Mucosa of rectum (tissue), 2 donors: ENCODE measurements around the gene SLC25A21.

ENCODE experiments used
- H3K27ac ChIP-seq, 2 donors: one replicate each; pipeline ENCODE4 v1.7.0; 2013; ENCODE audit warnings: inconsistent platforms in 2 of 2, low read depth in 2 of 2, low read length in 2 of 2
- H3K27me3 ChIP-seq, 2 donors: one replicate each; pipeline ENCODE4 v1.7.0; 2013; ENCODE audit warnings: low read length in 2 of 2; ENCODE audit not compliant: control insufficient read depth in 2 of 2, insufficient read depth in 2 of 2
- H3K36me3 ChIP-seq, 2 donors: one replicate each; pipeline ENCODE4 v1.7.0; 2013; ENCODE audit warnings: low read length in 2 of 2; ENCODE audit not compliant: control insufficient read depth in 2 of 2, insufficient read depth in 2 of 2
- H3K4me1 ChIP-seq, 2 donors: one replicate each; pipeline ENCODE4 v1.7.0; 2013; ENCODE audit warnings: low read length in 2 of 2, mild to moderate bottlenecking in 1 of 2; ENCODE audit not compliant: control insufficient read depth in 2 of 2, insufficient read depth in 2 of 2
- H3K4me3 ChIP-seq, 2 donors: one replicate each; pipeline ENCODE4 v1.7.0; 2013; ENCODE audit warnings: low read length in 2 of 2
- H3K9ac ChIP-seq, 2 donors: one replicate each; pipeline ENCODE4 v1.7.0; 2013; ENCODE audit warnings: low read length in 2 of 2, low read depth in 1 of 2, mild to moderate bottlenecking in 1 of 2
- H3K9me3 ChIP-seq, 2 donors: one replicate each; pipeline ENCODE4 v1.7.0; 2013; ENCODE audit warnings: low read length in 2 of 2; ENCODE audit not compliant: control insufficient read depth in 2 of 2
- donor health status: healthy.
- donor health status: Normal muscosa, but diverticular disease.

The SLC25A21 gene

DNA sequence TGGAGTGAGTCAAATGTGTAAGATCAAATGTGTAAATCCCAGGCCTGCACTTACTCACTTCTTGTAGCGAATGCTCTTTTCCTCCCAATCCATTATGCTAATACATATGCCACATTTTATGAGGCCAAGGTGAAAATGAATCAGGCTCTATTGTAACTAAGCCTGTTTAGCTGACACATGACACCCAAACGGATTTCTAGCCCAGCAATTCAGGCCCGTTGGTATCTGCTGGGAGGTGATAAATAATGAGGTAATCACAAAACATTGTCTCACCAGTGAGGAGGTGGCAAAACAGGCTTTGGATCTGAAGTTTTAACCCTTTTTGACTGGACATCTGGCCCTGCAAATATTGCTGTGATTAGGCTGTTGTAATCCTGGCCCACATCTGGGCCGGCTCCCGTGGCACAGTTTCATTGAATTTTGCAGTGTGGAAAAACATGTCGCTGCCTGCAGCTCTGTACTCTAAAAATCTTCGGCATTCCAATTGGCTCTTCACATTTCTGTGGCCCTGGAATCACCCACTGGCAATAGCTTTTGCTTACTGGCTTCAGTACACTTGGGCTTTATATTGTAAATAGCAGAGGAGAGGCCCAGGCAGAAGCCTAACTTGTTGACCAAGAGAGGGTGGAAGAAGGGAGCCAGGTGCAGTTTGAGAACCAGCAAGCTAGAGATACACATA is 404.7 kb downstream of the SLC25A21 start:
- no peak overlapping the region for H3K9ac ChIP-seq
- no peak overlapping the region for H3K4me3 ChIP-seq
- H3K36me3 ChIP-seq: no peaks in the 10 kb centered on the region
- H3K4me1 ChIP-seq: no peaks in the 10 kb centered on the region
- no peaks in the 10 kb centered on the region for H3K27me3 ChIP-seq
- H3K9me3 ChIP-seq: no peaks in the 10 kb centered on the region
- H3K27ac ChIP-seq: no peak overlapping the region

DNA sequence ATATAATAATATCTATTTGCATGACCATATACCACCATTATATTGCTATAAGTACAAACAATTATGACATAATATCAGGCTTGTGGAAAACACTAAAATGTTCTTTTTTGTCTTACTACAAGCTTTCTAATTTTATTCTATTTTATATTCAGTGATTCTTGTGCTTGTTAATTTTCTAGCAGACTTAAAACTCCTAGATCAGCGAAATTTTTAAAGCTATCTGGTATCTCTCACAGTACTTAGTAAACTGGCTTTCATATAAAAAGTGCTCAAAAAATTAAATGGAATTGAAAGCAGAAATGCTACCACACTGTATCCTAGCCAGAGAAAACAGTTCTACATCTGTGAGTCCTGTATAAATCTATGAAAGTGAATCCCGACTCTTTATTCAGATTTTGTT is 405.4 kb downstream of the SLC25A21 start:
- Histone ChIP-seq H3K27me3 (no peaks in the 10 kb centered on the region), H3K36me3 (no peaks in the 10 kb centered on the region), H3K4me1 (no peaks in the 10 kb centered on the region), H3K27ac (no peak overlapping the region), H3K4me3 (no peak overlapping the region), H3K9ac (no peak overlapping the region), H3K9me3 (no peaks in the 10 kb centered on the region)

DNA sequence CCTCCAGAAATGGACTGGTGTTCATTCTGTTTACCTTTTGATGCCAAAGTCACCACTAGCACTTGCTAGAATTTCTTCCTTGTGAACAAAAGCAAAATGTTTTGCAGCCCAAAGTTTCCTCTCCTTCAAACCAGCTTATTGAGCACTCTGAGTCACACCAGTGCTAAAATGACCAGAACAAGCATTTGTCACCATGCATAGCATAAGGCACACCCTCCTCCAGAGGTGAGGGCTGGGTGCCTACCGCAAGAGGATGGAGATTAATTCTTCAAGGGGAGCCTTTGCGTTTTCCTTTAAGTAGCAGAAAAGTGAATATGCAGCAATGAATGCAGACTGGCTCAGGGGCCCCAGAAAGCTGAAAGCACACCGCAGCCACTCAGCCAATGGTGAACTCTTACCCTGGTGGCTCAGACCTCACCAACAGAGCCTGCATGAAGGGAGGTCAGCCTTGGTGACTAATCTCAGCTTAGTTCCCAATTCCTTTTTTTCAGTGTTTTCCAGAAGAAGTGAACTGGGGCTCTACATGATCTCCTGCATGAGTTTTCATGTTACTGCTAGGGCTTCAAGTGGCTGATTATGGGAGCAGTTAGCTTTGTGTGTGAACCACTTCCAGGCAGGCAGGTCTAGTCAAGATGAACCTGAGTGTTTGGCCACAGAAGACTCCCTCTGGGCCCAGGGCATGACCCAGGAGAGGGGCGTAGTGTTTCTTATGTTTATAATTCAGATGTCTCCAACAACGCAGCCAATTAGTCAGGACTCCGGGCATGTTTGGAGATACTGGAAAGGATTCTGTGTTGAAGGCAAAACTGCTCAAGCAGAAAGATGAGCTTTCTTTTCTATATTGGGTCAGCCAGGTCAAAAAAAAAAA is 414.4 kb downstream of the SLC25A21 start:
- Histone ChIP-seq H3K4me1 (no peaks in the 10 kb centered on the region), H3K36me3 (no peaks in the 10 kb centered on the region), H3K27ac (no peak overlapping the region), H3K9me3 (no peaks in the 10 kb centered on the region), H3K27me3 (no peaks in the 10 kb centered on the region), H3K9ac (no peak overlapping the region), H3K4me3 (no peak overlapping the region)

DNA sequence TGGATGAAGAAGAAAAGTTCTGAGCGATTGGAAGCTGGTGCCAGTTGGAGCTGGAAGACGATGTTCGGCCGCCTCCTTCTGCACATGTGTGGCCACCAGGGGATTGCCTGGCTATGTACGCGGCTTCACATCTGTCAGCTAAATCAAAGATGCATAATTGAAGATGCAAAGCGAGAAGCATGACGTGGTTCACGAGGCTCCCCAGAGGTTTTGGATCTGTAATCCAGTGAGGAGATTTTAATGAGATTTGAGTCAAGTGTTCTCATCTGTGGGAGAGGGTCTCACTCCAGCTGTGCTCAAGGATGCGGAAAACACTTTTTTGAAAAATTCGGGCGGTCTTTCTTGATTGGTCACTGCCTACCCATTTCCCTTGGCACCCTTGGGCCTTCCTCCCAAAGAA is 416.2 kb downstream of the SLC25A21 start:
- no peak overlapping the region for H3K4me3 ChIP-seq
- no peaks in the 10 kb centered on the region for H3K9me3 ChIP-seq
- H3K27me3 ChIP-seq: no peaks in the 10 kb centered on the region
- H3K27ac ChIP-seq: no peak overlapping the region
- no peak overlapping the region for H3K9ac ChIP-seq
- no peaks in the 10 kb centered on the region for H3K36me3 ChIP-seq
- peaks cover 0 to 3% of the 10 kb centered on the region in 2 donors for H3K4me1 ChIP-seq

DNA sequence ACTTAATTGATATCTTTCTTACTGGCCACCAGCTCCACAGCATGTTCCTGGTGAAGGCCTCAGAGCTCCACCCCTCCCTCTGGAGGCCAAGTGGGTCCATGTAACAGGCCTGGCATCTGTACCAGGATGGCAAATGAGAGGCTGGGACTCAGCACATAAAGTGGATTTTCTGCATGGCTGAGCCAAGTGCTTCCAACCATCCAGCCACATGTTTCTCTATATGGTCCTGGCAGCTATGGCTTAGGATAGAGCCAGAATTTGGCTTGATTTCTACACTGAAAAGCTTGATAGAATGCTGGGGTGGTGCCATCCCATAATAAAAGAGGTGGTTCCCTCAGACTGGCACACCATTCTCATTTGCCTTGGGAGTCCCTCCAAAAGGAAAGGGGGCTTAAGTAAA is 416.6 kb downstream of the SLC25A21 start:
- no peak overlapping the region for H3K9ac ChIP-seq
- peaks cover 0 to 5% of the 10 kb centered on the region in 2 donors for H3K4me1 ChIP-seq
- no peaks in the 10 kb centered on the region for H3K36me3 ChIP-seq
- H3K27me3 ChIP-seq: no peaks in the 10 kb centered on the region
- no peaks in the 10 kb centered on the region for H3K9me3 ChIP-seq
- no peak overlapping the region for H3K4me3 ChIP-seq
- no peak overlapping the region for H3K27ac ChIP-seq

DNA sequence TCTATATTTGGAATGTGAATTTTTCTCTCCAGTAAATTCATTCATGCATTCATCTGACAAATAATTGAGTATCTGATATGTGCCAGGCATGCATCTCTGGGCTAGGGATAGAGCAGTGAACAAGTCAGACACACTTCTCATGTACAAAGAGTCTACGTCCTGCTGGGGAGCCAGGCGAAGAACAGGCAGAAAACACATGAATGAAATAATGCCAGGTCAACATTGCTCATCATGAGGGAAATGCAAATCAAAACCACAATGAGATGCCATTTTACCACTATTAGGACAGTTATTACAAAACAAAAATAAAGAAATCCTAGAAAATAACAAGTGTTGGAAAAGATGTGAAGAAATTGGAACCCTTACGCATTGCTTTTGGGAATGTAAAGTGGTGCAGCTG is 420.5 kb downstream of the SLC25A21 start:
- Histone ChIP-seq H3K4me3 (no peak overlapping the region), H3K9me3 (no peaks in the 10 kb centered on the region), H3K4me1 (peaks cover 0 to 5% of the 10 kb centered on the region in 2 donors), H3K27me3 (no peaks in the 10 kb centered on the region), H3K9ac (no peak overlapping the region), H3K27ac (no peak overlapping the region), H3K36me3 (no peaks in the 10 kb centered on the region)

DNA sequence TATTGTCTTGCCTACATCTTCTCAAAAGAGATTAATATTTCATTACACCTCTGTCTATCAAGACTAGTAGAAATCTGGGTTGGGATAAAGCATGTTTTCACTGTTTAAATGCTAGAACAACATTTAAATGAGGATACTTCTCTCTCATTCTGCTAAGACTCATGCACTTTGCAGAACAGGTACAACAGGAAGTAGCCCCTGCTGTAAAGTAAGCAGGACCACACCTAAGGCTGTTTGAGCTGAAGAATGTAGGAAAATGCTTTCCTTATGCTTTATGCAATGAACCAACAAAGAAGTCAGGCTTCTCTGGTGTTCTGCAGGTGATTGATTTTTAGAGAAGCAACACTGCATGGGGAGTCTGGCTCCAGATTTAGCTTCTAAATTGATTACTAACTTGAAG is 421.3 kb downstream of the SLC25A21 start:
- Histone ChIP-seq H3K9me3 (no peaks in the 10 kb centered on the region), H3K4me3 (no peak overlapping the region), H3K36me3 (no peaks in the 10 kb centered on the region), H3K9ac (no peak overlapping the region), H3K4me1 (peaks cover 0 to 5% of the 10 kb centered on the region in 2 donors), H3K27me3 (no peaks in the 10 kb centered on the region), H3K27ac (peak overlapping the region; percentile 5 to 48)

DNA sequence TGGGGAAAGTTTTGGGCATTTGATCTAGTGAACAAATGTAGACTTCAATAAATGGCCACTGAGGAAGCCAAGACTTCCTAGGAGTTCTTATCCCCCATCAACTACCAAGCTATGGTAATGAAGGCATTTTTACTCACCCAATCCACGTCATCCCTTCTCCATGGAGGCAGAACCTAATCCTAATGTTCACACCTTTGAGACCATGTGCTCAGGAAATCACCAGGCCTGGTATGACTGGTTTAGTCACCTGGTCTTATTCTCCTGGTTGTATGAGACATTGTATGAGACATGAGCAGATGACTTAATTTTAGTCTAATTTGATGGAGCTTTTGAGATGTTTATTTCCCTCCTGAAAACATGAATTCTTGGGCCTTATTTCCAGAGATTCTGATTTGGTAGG is 422.2 kb downstream of the SLC25A21 start:
- Histone ChIP-seq H3K4me1 (peaks cover 0 to 5% of the 10 kb centered on the region in 2 donors), H3K4me3 (no peak overlapping the region), H3K27ac (no peak overlapping the region)

DNA sequence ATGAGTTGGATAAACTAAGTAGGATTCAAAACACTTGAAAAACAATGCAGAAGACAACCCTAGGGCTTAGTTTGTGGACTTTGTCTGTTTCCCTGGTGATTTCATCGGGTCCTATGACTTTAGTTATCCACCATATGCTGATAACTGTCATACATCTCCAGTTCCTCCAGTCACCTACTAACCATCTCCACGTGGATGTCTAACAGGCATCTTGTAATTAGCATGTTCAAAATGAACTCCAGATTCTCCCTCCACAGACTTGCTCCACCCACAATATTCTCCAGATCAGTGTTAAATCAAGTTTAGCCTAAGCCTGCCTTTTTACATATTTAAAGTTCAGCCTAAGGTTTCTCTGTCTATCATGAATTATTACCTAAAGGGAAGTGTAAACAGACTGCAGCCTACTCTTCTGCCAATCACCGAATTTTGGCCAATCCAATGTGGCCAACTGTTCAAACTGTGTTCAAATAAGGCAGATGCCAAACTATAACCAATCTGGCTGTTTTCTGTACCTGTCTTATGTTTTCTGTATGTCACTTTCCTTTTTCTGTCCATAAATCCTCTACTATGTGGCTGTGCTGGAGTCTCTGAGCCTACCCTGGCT is 423.7 kb downstream of the SLC25A21 start:
- H3K9ac ChIP-seq: no peak overlapping the region
- no peaks in the 10 kb centered on the region for H3K36me3 ChIP-seq
- no peak overlapping the region for H3K4me3 ChIP-seq
- no peak overlapping the region for H3K27ac ChIP-seq
- no peaks in the 10 kb centered on the region for H3K9me3 ChIP-seq
- H3K4me1 ChIP-seq: peaks cover 0 to 5% of the 10 kb centered on the region in 2 donors
- H3K27me3 ChIP-seq: no peaks in the 10 kb centered on the region

More for the DNA sequence above, 422.2 kb downstream of the SLC25A21 start:
- H3K9ac ChIP-seq: no peak overlapping the region
- no peaks in the 10 kb centered on the region for H3K27me3 ChIP-seq
- no peaks in the 10 kb centered on the region for H3K36me3 ChIP-seq
- H3K9me3 ChIP-seq: no peaks in the 10 kb centered on the region
